H1 (cell line): ENCODE measurements around the gene PLPP7. TPM values are rescaled to one million over a fixed set of nuclear protein-coding genes. Genes with fewer than 3 reads are reported as not detected.

Source experiments
- CTCF ChIA-PET: fragments of 300-600 bp; sonication (Branson Sonifier 250); formaldehyde crosslinking; loops from one replicate; lab custom pipeline; 2021; ENCODE audit not compliant: partially characterized antibody; lab: Charles Lee
- POLR2A ChIA-PET: fragments of 300-600 bp; sonication (Branson Sonifier 250); formaldehyde crosslinking; loops from one replicate; lab custom pipeline; 2021; ENCODE audit warnings: inconsistent platforms; ENCODE audit not compliant: partially characterized antibody; lab: Charles Lee
- DNase-seq, 2 experiments: peaks; one replicate each; pipeline versions ENCODE4 v3.0.0 to v3.0.0-alpha.2; 2010 to 2022; ENCODE audit warnings: low spot score in 2 of 2, low read depth in 1 of 2, mixed read lengths in 1 of 2
- FAIRE-seq: peaks from 2 replicates; lab custom pipeline; 2011; peaks lifted over from hg19 to GRCh38; lab: Jason Lieb, UNC
- H2AFZ ChIP-seq: 2 replicates; pipeline ENCODE4 v1.8.1; 2012; ENCODE audit warnings: low read length, inconsistent platforms
- H2AK5ac ChIP-seq: 2 replicates; pipeline ENCODE4 v1.6.1; 2013; ENCODE audit warnings: low read depth, low read length
- H2BK120ac ChIP-seq: replicated peaks from 2 replicates; pipeline ENCODE3; 2013; ENCODE audit warnings: low read depth, low read length, inconsistent platforms
- H2BK12ac ChIP-seq: 2 replicates; pipeline ENCODE4 v1.6.1; 2013; ENCODE audit warnings: low read depth, low read length
- H2BK15ac ChIP-seq: 2 replicates; pipeline ENCODE4 v1.6.1; 2013; ENCODE audit warnings: low read length
- H2BK20ac ChIP-seq: 2 replicates; pipeline ENCODE4 v1.6.1; 2013; ENCODE audit warnings: low read length
- H2BK5ac ChIP-seq: 2 replicates; pipeline ENCODE4 v1.6.1; 2013; ENCODE audit warnings: low read depth, low read length
- H3K14ac ChIP-seq: 2 replicates; pipeline ENCODE4 v1.6.1; 2013; ENCODE audit warnings: inconsistent platforms; ENCODE audit not compliant: insufficient read length
- H3K18ac ChIP-seq: 2 replicates; pipeline ENCODE4 v1.6.1; 2013; ENCODE audit warnings: low read length; ENCODE audit errors: extremely low read depth
- H3K23ac ChIP-seq: 2 replicates; pipeline ENCODE4 v1.6.1; 2013; ENCODE audit warnings: inconsistent platforms; ENCODE audit not compliant: insufficient read length
- H3K23me2 ChIP-seq: 2 replicates; pipeline ENCODE4 v1.6.1; 2013; ENCODE audit warnings: low read depth, low read length
- H3K27ac ChIP-seq: 2 replicates; pipeline ENCODE4 v1.6.1; 2011; ENCODE audit warnings: low read depth, low read length, inconsistent platforms
- H3K27me3 ChIP-seq, 4 experiments: replicated peaks in 1 of 4; 1 replicate in 1 of 4; 2 replicates in 3 of 4; pipeline versions ENCODE4 v1.6.1 to v1.8.1; 2011 to 2013; ENCODE audit warnings: low read length in 3 of 4, mild to moderate bottlenecking in 3 of 4, inconsistent platforms in 2 of 4, mixed read lengths in 2 of 4, moderate library complexity in 1 of 4; ENCODE audit not compliant: control insufficient read depth in 3 of 4, insufficient read depth in 3 of 4; ENCODE audit errors: extremely low read depth in 1 of 4
- H3K36me3 ChIP-seq, 4 experiments: 2 replicates each; pipeline versions ENCODE4 v1.6.1 to v1.8.1; 2011 to 2013; ENCODE audit warnings: mild to moderate bottlenecking in 4 of 4, low read length in 3 of 4, moderate library complexity in 2 of 4, control low read depth in 1 of 4, inconsistent platforms in 1 of 4; ENCODE audit not compliant: insufficient read depth in 4 of 4, control insufficient read depth in 2 of 4
- H3K4ac ChIP-seq: replicated peaks from 2 replicates; pipeline ENCODE3; 2013; ENCODE audit warnings: low read length, low read depth, mixed read lengths, inconsistent platforms; ENCODE audit not compliant: insufficient read length
- H3K4me1 ChIP-seq, 4 experiments: replicated peaks in 1 of 4; 1 replicate in 1 of 4; 2 replicates in 3 of 4; pipeline versions ENCODE4 v1.6.1 to v1.8.1; 2011 to 2013; ENCODE audit warnings: low read length in 3 of 4, inconsistent platforms in 2 of 4, mixed read lengths in 1 of 4; ENCODE audit not compliant: insufficient read depth in 4 of 4, control insufficient read depth in 3 of 4
- H3K4me2 ChIP-seq, 2 experiments: 2 replicates each; pipeline versions ENCODE4 v1.6.1 to v1.8.1; 2011 to 2013; ENCODE audit warnings: low read depth in 2 of 2, low read length in 2 of 2, control low read depth in 1 of 2, inconsistent platforms in 1 of 2, mild to moderate bottlenecking in 1 of 2; ENCODE audit not compliant: insufficient read depth in 1 of 2
- H3K4me3 ChIP-seq, 4 experiments: fragments of 200-600, 300-600 bp in 1 of 4; sonication (generic), shearing (Covaris generic), sonication (Bioruptor Twin) in 1 of 4; 2 replicates each; pipeline versions ENCODE4 v1.5.1 to v1.8.1; 2011 to 2016; ENCODE audit warnings: low read length in 4 of 4, low read depth in 3 of 4, control low read depth in 2 of 4, inconsistent platforms in 2 of 4, mild to moderate bottlenecking in 2 of 4, mixed read lengths in 1 of 4, moderate library complexity in 1 of 4; ENCODE audit not compliant: insufficient read depth in 2 of 4; ENCODE audit errors: extremely low read depth in 1 of 4
- H3K56ac ChIP-seq: replicated peaks from 2 replicates; pipeline ENCODE3; 2013; ENCODE audit warnings: low read depth, mild to moderate bottlenecking, mixed read lengths, low read length, inconsistent platforms; ENCODE audit not compliant: insufficient read length
- H3K79me1 ChIP-seq: 2 replicates; pipeline ENCODE4 v1.6.1; 2013; ENCODE audit warnings: low read depth, low read length, control low read depth
- H3K79me2 ChIP-seq, 2 experiments: 2 replicates each; pipeline versions ENCODE4 v1.6.1 to v1.8.1; 2012 to 2013; ENCODE audit warnings: low read length in 2 of 2, mild to moderate bottlenecking in 2 of 2, inconsistent platforms in 1 of 2; ENCODE audit not compliant: insufficient read depth in 2 of 2, control insufficient read depth in 1 of 2
- H3K9ac ChIP-seq, 4 experiments: replicated peaks in 1 of 4; 1 replicate in 1 of 4; 2 replicates in 3 of 4; pipeline versions ENCODE4 v1.6.1 to v1.8.1; 2011 to 2013; ENCODE audit warnings: low read depth in 3 of 4, low read length in 3 of 4, control low read depth in 2 of 4, mild to moderate bottlenecking in 2 of 4, moderate library complexity in 2 of 4, inconsistent platforms in 1 of 4; ENCODE audit errors: extremely low read depth in 1 of 4
- H3K9me3 ChIP-seq, 2 experiments: 2 replicates each; pipeline versions ENCODE4 v1.6.1 to v1.8.1; 2012 to 2013; ENCODE audit warnings: mild to moderate bottlenecking in 2 of 2, moderate library complexity in 2 of 2, control low read depth in 1 of 2, inconsistent platforms in 1 of 2, low read depth in 1 of 2, low read length in 1 of 2, mixed read lengths in 1 of 2; ENCODE audit not compliant: insufficient read depth in 2 of 2
- H4K20me1 ChIP-seq, 2 experiments: replicated peaks in 1 of 2; 2 replicates each; pipeline versions ENCODE3 to v1.8.1; 2011 to 2013; ENCODE audit warnings: inconsistent platforms in 2 of 2, low read length in 2 of 2, mild to moderate bottlenecking in 1 of 2; ENCODE audit not compliant: insufficient read depth in 2 of 2, control insufficient read depth in 1 of 2
- H4K5ac ChIP-seq: 2 replicates; pipeline ENCODE4 v1.6.1; 2013; ENCODE audit warnings: low read length, low read depth, mixed read lengths, inconsistent platforms; ENCODE audit not compliant: insufficient read length
- H4K8ac ChIP-seq: 2 replicates; pipeline ENCODE4 v1.8.0; 2013; ENCODE audit warnings: mild to moderate bottlenecking, moderate library complexity, low read length, inconsistent platforms; ENCODE audit not compliant: insufficient read depth; ENCODE audit errors: extremely low read depth
- H4K91ac ChIP-seq: replicated peaks from 2 replicates; pipeline ENCODE3; 2013; ENCODE audit warnings: low read length, mixed read lengths, inconsistent platforms; ENCODE audit not compliant: insufficient read length
- EGR1 ChIP-seq: IDR thresholded peaks from 2 replicates; pipeline ENCODE4 v1.6.1; 2011; ENCODE audit warnings: low read depth, low read length, borderline replicate concordance
- GABPA ChIP-seq: IDR thresholded peaks from 2 replicates; pipeline ENCODE4 v1.6.1; 2011; ENCODE audit warnings: mild to moderate bottlenecking, low read length, moderate library complexity, borderline replicate concordance; ENCODE audit not compliant: insufficient read depth
- JUN ChIP-seq: IDR thresholded peaks from 2 replicates; pipeline ENCODE4 v1.6.1; 2011; ENCODE audit warnings: low read depth, mild to moderate bottlenecking, improper control_type of control experiment, low read length
- MAFK ChIP-seq: IDR thresholded peaks from 2 replicates; pipeline ENCODE4 v1.6.1; 2012; ENCODE audit warnings: low read depth, mild to moderate bottlenecking, improper control_type of control experiment, low read length
- RFX5 ChIP-seq: IDR thresholded peaks from 2 replicates; pipeline ENCODE4 v1.6.1; 2011; ENCODE audit warnings: low read depth, low read length, improper control_type of control experiment, borderline replicate concordance
- RNF2 ChIP-seq: fragments of 200-900, 300-1000 bp; sonication (generic); IDR thresholded peaks from 2 replicates; pipeline ENCODE4 v1.7.1; 2016; ENCODE audit warnings: borderline replicate concordance, low read depth, mild to moderate bottlenecking, antibody characterized with exemption, low read length; ENCODE audit not compliant: poor library complexity, severe bottlenecking; ENCODE audit errors: missing control alignments
- SIX5 ChIP-seq: IDR thresholded peaks from 2 replicates; pipeline ENCODE4 v1.6.1; 2011; ENCODE audit warnings: mild to moderate bottlenecking, low read depth, low read length
- SRF ChIP-seq: IDR thresholded peaks from 2 replicates; pipeline ENCODE4 v1.6.1; 2011; ENCODE audit warnings: mild to moderate bottlenecking, low read depth, low read length, moderate library complexity
- TAF7 ChIP-seq: optimal IDR thresholded peaks from 2 replicates; pipeline ENCODE3; 2011; ENCODE audit warnings: low read depth, mild to moderate bottlenecking, inconsistent platforms, low read length, moderate library complexity, borderline replicate concordance
- YY1 ChIP-seq: IDR thresholded peaks from 2 replicates; pipeline ENCODE4 v1.6.1; 2011; ENCODE audit warnings: low read depth, mild to moderate bottlenecking, low read length
- WGBS, 2 experiments: shearing (Covaris generic) in 1 of 2; methylation state at CpG; one replicate each; pipeline versions ENCODE4 v1.1.6 to v1.1.7; 2013 to 2015; ENCODE audit warnings: low lambda C conversion rate in 2 of 2, mixed read lengths in 2 of 2, inconsistent platforms in 1 of 2, low coverage in 1 of 2, missing lambda C conversion rate in 1 of 2; ENCODE audit not compliant: insufficient replicate concordance in 2 of 2, insufficient coverage in 1 of 2, insufficient read length in 1 of 2; ENCODE audit errors: extremely low coverage in 1 of 2, missing lambda C conversion rate in 1 of 2; 5-methylcytosine and 5-hydroxymethylcytosine counted together
- polyA plus RNA-seq, 7 experiments: library from polyadenylated mRNA; depleted of rRNA in 3 of 7; stranded (reverse) in 5 of 7; unstranded in 2 of 7; fragments of >200 nt in 5 of 7; fragments of 200-250 nt in 2 of 7; gene quantifications; 1 replicate in 5 of 7; 2 replicates in 1 of 7; 4 replicates in 1 of 7; pipeline versions ENCODE4 v1.2.1 to v1.2.3, GENCODE V29; 2011 to 2013; ENCODE audit warnings: missing spikeins in 2 of 7, mixed read lengths in 2 of 7
- total RNA-seq: library from RNA; stranded (reverse); fragmentation: NEBNext Ultra II Directional; extraction: Animal tissue kit (Norgen Biotek cat#: 25700); gene quantifications from 2 replicates; pipeline ENCODE4 v1.2.1, GENCODE V29; 2021
- TF ChIP-seq, protein P1 (sequence below), 3 experiments: IDR thresholded peaks; 1 replicate in 2 of 3; 2 replicates in 1 of 3; pipeline versions ENCODE4 v1.5.1 to v1.6.1; 2011; ENCODE audit warnings: low read length in 3 of 3, mild to moderate bottlenecking in 3 of 3, inconsistent platforms in 2 of 3, low read depth in 1 of 3, moderate library complexity in 1 of 3; ENCODE audit not compliant: insufficient read depth in 1 of 3; ENCODE audit errors: control extremely low read depth in 1 of 3

Gene PLPP7
- total and polyA plus RNA-seq, 2 of the 8 experiments (the other 6 are each of a cell fraction or from before 2014, with no cell fraction given), result 3.4 to 3.9 TPM

DNA sequence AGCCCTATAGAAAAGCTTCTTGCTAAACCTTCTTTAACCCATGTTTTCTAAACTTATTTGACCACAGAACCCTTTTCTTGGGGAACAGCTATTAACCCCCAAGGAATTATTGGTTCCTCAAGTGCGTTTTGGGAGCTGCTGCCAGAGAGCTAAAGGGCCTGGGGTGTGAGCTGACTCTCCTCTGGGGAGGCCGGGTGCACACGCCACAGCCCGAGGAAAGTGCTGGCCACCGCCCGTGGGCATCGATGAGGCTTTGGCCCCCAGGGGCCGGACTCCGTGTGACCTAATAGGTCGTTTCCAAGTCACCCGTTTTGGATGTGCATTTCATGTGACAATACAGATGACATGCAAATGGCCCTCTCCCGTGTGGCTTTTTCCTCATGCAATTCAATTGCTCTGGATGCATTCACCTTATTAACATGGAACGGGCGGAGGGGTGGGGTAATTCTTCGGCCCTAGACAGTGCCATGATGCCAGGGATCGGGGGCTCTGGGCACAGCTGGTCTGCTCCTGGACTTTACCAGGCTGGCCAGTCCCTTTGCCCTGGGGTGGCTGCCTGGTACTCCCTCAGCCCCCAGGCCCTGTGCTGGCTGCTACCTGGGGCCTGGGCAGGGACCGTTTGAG lies 19.5 kb downstream of the PLPP7 start:
- H3K4me2 ChIP-seq, result no peak overlapping the region
- 87% methylated on average over 17 of the region's 17 CpGs; no CpG with 5 or more reads in 1 of the 2 experiments for WGBS, 2 experiments
- POLR2A ChIA-PET, result no interaction called here
- TF ChIP-seq SRF (no peak), JUN (no peak), RFX5 (no peak), RNF2 (no peak), YY1 (no peak), MAFK (no peak), SIX5 (no peak), EGR1 (no peak), TAF7 (no peak), GABPA (no peak)
- TF ChIP-seq, protein P1, sequence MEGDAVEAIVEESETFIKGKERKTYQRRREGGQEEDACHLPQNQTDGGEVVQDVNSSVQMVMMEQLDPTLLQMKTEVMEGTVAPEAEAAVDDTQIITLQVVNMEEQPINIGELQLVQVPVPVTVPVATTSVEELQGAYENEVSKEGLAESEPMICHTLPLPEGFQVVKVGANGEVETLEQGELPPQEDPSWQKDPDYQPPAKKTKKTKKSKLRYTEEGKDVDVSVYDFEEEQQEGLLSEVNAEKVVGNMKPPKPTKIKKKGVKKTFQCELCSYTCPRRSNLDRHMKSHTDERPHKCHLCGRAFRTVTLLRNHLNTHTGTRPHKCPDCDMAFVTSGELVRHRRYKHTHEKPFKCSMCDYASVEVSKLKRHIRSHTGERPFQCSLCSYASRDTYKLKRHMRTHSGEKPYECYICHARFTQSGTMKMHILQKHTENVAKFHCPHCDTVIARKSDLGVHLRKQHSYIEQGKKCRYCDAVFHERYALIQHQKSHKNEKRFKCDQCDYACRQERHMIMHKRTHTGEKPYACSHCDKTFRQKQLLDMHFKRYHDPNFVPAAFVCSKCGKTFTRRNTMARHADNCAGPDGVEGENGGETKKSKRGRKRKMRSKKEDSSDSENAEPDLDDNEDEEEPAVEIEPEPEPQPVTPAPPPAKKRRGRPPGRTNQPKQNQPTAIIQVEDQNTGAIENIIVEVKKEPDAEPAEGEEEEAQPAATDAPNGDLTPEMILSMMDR (IDR thresholded peaks at IDR 0.05; ENCODE audit: control extremely low read depth in 1 of 3, insufficient read depth in 1 of 3, low read depth in 1 of 3, low read length in 3 of 3), result no peak

More for the DNA sequence above, 19.5 kb downstream of the PLPP7 start:
- no peaks in the 10 kb centered on the region for H3K4me1 ChIP-seq
- H3K9ac ChIP-seq, result no peak overlapping the region
- no peak overlapping the region for H2AFZ ChIP-seq
- H3K56ac ChIP-seq, result no peak overlapping the region
- H2BK15ac ChIP-seq, result no peak overlapping the region
- H2BK12ac ChIP-seq, result no peak overlapping the region
- no peak overlapping the region for H2AK5ac ChIP-seq
- H3K79me1 ChIP-seq, result no peaks in the 10 kb centered on the region
- no peak overlapping the region for H4K5ac ChIP-seq
- no peak for FAIRE-seq
- H3K27me3 ChIP-seq, result no peaks in the 10 kb centered on the region
- no peak overlapping the region for H3K4ac ChIP-seq
- H3K23me2 ChIP-seq, result no peaks in the 10 kb centered on the region
- no peak overlapping the region for H3K27ac ChIP-seq
- H3K14ac ChIP-seq, result no peak overlapping the region
- H4K91ac ChIP-seq, result no peak overlapping the region
- CTCF ChIA-PET, result interaction anchor here (0.7 to 2.2 kb wide), 7 partner anchors 17 to 432 kb away, joined by 3 to 5 read pairs (median 3); no protein-coding TSS in a partner anchor
- H3K9me3 ChIP-seq, result no peaks in the 10 kb centered on the region
- no peak overlapping the region; the same call in 1 of the 2 replicates for H4K8ac ChIP-seq
- no peak overlapping the region for H2BK20ac ChIP-seq
- no peak overlapping the region for H2BK120ac ChIP-seq
- H3K23ac ChIP-seq, result no peak overlapping the region
- no peak for DNase-seq
- no peaks in the 10 kb centered on the region for H3K79me2 ChIP-seq
- H3K36me3 ChIP-seq, result no peaks in the 10 kb centered on the region
- no peak overlapping the region for H3K4me3 ChIP-seq
- no peak overlapping the region for H2BK5ac ChIP-seq
- H3K18ac ChIP-seq, result no peak overlapping the region
- no peaks in the 10 kb centered on the region for H4K20me1 ChIP-seq
